ENCODE data around the gene ESPNL. TPM values are rescaled to one million over a fixed set of nuclear protein-coding genes. Genes with fewer than 3 reads are reported as not detected.
A peak's percentile ranks its signal among the peaks of the same experiment; 100 is the strongest.

Gene ESPNL
- total and polyA plus RNA-seq, 9 of the 15 experiments (the other 6 are each of a cell fraction or from before 2014, with no cell fraction given), result 0.03 to 0.09 (median 0.05) TPM; not detected in 3

GRCh38 chr2:238158509-238159070 is 58.5 kb downstream of the ESPNL start, which contains the start of gene ERFE (continued):
- no peak for TF ChIP-seq SPI1 (IDR thresholded peaks at IDR 0.05; ENCODE audit: borderline replicate concordance, low read depth, low read length)
- TF ChIP-seq ZNF77 (CRISPR knock-in tag; IDR thresholded peaks at IDR 0.05), result no peak
- TF ChIP-seq RBFOX2 (IDR thresholded peaks at IDR 0.05; ENCODE audit: low read depth, low read length), result peak; percentile 13; the same call in 1 of the 2 replicates
- TF ChIP-seq, protein P1, sequence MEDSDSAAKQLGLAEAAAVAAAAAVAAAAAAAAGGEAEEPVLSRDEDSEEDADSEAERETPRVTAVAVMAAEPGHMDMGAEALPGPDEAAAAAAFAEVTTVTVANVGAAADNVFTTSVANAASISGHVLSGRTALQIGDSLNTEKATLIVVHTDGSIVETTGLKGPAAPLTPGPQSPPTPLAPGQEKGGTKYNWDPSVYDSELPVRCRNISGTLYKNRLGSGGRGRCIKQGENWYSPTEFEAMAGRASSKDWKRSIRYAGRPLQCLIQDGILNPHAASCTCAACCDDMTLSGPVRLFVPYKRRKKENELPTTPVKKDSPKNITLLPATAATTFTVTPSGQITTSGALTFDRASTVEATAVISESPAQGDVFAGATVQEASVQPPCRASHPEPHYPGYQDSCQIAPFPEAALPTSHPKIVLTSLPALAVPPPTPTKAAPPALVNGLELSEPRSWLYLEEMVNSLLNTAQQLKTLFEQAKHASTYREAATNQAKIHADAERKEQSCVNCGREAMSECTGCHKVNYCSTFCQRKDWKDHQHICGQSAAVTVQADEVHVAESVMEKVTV (CRISPR knock-in tag; IDR thresholded peaks at IDR 0.05), result no peak
- TF ChIP-seq SIN3B (IDR thresholded peaks at IDR 0.05; ENCODE audit: low read depth), result no peak
- TF ChIP-seq CHAMP1 (IDR thresholded peaks at IDR 0.05), result no peak
- TF ChIP-seq ZNF197 (CRISPR knock-in tag; IDR thresholded peaks at IDR 0.05; ENCODE audit: low read depth), result no peak
- no peak for TF ChIP-seq IRF2 (CRISPR knock-in tag; IDR thresholded peaks at IDR 0.05)
- TF ChIP-seq SMARCA4 (IDR thresholded peaks at IDR 0.05), result no peak
- TF ChIP-seq ELF2 (CRISPR knock-in tag; IDR thresholded peaks at IDR 0.05), result no peak
- peak; percentile 70 for TF ChIP-seq POLR2G (IDR thresholded peaks at IDR 0.05; ENCODE audit: low read depth, low read length)
- no peak for TF ChIP-seq SP1 (CRISPR knock-in tag; IDR thresholded peaks at IDR 0.05)
- TF ChIP-seq CTCF (IDR thresholded peaks at IDR 0.05 in 2 of 3, conservative IDR thresholded peaks at IDR 0.05 in 1 of 3; ENCODE audit: insufficient read depth in 2 of 3, low read depth in 1 of 3, low read length in 3 of 3), result peak in 2 of 3 experiments; percentile 47 to 63; a peak in 4 of 6 replicates
- no peak for TF ChIP-seq NCOA4 (IDR thresholded peaks at IDR 0.05; ENCODE audit: partially characterized antibody)
- peak in 1 of 2 experiments; percentile 68; a peak in 2 of 4 replicates for TF ChIP-seq MAZ (CRISPR knock-in tag; conservative IDR thresholded peaks at IDR 0.05 in 1 of 2, IDR thresholded peaks at IDR 0.05 in 1 of 2)
- no peak for TF ChIP-seq HIVEP1 (CRISPR knock-in tag; IDR thresholded peaks at IDR 0.05)
- no peak for TF ChIP-seq CHD2 (IDR thresholded peaks at IDR 0.05; ENCODE audit: low read depth, low read length)
- TF ChIP-seq EZH2 (IDR thresholded peaks at IDR 0.05; ENCODE audit: borderline replicate concordance, low read depth, low read length), result no peak
- TF ChIP-seq, protein P2, sequence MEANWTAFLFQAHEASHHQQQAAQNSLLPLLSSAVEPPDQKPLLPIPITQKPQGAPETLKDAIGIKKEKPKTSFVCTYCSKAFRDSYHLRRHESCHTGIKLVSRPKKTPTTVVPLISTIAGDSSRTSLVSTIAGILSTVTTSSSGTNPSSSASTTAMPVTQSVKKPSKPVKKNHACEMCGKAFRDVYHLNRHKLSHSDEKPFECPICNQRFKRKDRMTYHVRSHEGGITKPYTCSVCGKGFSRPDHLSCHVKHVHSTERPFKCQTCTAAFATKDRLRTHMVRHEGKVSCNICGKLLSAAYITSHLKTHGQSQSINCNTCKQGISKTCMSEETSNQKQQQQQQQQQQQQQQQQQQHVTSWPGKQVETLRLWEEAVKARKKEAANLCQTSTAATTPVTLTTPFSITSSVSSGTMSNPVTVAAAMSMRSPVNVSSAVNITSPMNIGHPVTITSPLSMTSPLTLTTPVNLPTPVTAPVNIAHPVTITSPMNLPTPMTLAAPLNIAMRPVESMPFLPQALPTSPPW (CRISPR knock-in tag; IDR thresholded peaks at IDR 0.05), result peak; percentile 88
- no peak for TF ChIP-seq MAFF (IDR thresholded peaks at IDR 0.05; ENCODE audit: low read length)
- no peak for TF ChIP-seq E2F1 (CRISPR knock-in tag; IDR thresholded peaks at IDR 0.05)
